NCI-H2081 (cell line): ENCODE results near the gene MEIS2.

Source experiments
- DNase-seq, 2 experiments: peaks; one replicate each; lab custom pipeline; 2025; lab: John Stamatoyannopoulos, UW

The MEIS2 gene

DNA sequence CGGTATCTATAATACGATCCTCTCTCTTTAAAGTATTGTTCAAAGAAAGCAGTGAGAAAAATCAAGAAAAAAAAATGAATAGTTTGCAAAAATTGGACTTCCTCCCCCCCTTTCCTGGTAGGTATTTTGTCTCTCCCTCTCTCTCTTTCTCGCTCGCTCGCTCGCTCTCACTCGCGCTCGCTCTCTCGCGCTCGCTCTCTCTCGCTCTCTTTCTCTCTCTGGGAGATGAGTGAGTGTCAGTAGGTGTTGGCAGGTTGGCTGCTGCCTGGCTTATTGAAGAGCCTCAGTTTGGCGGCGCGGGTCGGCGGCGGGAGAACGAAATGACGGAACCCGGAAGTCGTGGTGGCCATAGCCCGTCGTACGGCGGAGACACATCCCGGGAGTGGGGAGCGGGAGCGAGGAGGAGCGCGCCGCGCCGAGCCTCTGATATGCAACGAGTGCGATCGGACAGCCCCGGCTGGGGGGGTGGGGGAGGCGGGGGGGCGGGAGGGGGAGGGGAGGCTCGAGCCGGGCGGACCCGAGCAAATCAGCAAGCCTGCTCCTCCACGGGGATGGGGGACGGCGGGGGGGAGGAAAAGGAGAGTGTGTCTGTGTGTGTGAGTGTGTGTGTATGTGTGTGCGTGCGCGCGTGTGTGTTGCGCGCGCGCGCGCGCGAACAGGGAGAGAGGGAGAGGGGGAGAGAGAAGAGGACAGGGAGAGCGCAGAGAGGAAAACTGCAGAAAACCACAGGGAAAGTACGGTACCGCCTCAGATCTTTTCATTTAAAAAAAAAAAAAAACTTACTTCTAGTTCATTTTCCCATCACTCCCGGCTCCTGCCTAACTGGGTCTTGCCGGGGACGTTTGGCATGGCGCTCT lies at the start of gene MEIS2:
TSS of gene MEIS2 (minus strand) at position 441 of the 857 bp plus-strand sequence. CDS start 1,083 bp downstream, outside the sequence.
- peak; percentile 98 for DNase-seq

DNA sequence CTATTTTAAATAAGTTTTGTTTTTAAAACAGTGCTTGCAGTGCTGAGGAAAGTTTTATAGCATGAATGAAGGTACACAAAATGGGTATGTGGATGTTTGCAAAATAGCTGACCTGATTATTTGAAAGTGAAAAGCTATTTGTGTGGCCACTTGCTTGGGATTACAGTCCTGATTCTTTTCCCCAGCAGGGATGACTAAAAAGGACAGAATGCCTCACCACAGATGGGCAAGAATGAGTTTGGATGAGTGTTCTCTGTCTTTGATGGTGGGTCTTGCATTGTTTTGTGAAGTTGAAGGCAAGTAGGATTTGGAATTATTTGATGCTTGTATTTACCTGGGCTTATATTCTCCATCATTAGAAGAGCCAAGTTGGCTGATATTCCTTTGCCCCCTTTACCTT lies 48.8 kb upstream of the MEIS2 start:
- DNase-seq = no peak

DNA sequence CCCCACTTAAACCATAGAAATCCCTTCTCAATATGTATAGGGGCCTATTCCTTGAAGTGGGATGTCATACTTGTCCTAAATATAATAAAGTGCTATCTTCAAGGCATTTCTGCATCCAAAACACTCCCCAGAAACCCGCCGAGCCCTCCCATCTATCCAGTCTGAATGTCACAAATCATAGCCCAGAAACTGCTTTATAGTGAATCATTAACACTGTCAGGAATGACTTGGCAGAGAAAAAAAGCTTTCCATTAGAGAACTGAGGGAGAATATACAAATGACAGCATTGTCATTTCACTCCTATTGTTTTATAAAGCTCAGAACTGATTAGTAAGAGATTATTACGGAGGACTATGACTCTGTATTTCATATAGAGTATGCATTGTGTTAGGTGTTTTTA lies 48.4 kb upstream of the MEIS2 start:
- DNase-seq = no peak

DNA sequence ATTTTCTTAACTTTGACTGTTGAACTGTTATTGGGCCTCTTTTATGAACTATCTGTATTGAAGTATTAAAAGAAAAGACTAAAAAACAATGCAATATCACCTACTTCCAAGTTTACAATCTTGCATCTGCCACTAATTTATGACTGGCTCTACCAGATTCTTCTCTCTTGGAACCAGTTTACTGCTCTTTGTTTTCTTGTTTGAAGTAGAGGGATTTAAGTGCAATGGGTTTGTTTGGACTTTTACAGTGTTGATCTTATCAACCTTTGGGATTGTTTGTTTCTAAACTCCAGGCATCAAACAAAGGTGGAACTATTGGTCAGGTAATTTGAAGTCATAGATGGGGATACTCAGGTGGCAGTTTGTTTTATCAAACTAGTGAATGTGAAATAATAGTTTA lies 43.0 kb upstream of the MEIS2 start:
- no peak for DNase-seq

DNA sequence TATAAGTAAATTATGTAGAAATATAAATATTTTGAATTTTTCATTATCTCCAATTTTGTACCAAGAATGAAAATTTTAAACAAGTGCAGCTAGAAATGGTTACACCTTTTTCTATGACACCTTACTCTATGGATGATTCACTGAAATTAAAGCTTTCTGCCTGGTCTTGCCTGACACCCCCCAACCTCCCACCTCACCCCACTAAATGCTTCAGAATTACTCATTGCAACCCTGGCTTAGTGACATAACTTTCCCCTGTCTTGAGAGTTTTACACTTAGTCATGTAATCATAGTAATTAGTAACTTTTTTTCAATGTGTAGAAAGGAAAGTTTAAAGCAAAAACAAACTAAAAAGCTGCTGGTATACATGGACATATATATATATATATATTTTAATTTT lies 42.0 kb upstream of the MEIS2 start:
- DNase-seq = no peak

DNA sequence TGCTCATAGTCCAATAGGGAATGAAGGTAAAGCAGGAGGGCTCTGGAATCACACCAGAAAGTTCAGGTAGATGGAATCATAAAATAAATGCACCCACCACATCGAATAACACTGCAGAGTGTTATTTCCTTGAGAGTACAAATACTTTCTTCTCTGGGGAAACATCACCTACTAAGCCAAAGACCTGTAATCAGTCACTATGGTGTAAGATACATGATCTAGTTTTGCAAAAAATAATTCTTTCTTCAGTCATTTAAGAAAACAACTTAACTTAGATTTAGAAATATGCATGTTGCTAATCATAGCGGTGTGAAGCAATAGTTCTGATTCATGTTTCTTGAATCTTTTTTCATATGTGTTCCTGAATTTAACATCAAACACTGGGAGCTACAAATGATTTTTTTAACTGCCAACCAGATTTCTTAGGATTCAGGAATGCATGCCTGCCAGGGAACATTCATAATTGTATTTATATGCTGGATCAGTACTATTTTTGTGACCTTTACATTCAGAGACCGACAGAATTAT lies 40.2 kb upstream of the MEIS2 start:
- DNase-seq = no peak

DNA sequence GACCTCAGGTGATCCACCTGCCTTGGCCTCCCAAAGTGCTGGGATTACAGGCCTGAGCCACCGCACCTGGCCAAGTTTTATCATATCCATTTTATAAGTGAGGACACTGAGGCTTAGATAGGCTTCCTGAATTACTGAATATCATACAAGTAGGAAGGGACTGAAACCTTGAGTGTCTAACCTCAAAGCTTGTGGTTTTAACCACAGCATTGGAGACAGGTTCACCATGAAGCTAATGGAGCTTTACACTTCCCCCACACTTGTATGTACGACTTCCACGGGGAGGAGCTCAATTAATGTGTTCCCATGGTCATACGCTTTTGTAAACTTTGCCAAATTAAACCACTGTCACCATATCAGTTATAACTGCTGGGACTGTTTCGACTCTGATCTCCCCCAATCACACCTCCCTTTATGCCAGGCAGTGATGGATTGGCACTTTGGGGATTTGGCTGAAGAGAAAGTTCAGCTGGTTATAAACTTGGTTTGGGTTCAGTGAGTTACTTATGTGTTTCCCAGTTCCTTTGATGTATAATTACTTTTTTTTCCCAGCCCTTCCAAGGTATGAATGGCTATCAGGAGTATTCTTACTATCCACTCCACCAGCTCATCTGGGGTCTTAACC lies 38.4 kb upstream of the MEIS2 start:
- no peak for DNase-seq

DNA sequence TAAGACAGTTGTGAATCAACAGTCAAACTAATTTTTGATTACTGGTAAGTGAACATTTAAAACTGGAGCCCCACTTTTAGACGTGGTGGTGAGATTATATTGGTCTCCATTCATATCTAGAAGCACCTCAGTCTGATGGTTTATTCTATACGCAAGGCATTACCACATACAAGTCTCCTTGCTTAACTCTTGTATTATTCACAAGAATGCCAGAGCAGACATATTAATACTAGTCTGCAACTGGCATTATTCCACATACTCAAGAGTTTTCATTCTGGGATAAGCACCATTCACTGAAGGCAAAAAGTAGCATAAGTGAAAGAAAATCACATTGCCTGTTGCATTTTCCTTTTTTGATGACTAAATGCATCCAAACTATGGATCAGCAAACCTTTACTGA lies 36.9 kb upstream of the MEIS2 start:
- DNase-seq = no peak

DNA sequence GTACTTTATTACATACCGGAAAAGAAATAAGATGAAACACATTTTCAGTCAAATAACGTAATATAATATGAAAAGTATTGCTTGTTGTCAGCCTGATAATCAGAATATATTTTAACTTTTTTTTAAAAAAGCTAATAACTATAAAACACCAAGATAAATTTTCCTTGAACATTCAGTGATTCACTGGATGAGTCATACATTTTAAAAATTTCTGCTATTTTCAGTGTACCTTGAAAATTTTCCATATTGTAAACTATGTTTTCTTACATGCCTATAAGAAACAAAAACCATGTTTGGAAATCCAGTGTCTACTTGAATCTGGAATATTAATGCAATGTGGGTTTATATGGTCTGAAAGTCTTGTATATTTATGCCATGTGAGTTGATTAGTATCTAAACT lies 36.3 kb upstream of the MEIS2 start:
- no peak for DNase-seq

DNA sequence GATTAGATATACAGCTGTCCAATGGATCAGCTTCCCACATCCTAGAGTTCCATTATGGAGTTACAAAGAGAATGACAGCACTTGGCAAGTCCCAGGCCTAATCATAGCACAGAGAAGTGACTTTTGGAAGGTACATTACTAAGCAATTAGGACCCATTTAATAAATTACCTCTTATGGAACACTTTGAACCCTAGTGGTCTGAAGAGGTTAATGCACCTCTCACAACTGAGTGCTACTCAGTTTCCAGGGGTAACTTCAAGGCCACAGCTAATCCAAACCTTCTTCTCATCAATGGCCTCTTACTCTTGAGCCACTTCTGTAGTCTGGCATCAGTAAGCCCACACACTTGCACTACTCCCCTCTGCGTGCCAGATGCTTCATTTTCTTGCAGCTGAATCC lies 34.9 kb upstream of the MEIS2 start:
- peak in 1 of 2 experiments; percentile 30 for DNase-seq

DNA sequence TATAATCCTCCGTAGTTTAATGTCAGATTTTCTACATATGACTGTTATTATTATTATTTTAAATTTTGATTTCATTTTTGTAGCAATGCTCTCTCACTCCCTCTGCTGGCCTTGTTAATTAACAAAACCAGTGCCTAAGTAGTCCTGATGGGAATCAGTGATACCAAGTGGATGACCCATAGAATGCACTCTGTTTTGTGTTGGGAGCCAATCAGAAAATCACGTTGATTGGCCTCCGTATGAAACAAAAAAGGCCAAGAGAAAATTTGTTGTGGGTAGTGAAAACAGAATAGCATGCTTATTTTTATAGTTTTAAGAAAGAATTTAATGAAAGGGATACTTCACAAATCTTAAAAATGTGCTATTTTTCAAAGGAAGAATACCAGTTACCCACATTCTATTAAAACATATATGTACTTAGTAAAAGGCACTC lies 34.4 kb upstream of the MEIS2 start:
- DNase-seq = peak; percentile 39 to 46

DNA sequence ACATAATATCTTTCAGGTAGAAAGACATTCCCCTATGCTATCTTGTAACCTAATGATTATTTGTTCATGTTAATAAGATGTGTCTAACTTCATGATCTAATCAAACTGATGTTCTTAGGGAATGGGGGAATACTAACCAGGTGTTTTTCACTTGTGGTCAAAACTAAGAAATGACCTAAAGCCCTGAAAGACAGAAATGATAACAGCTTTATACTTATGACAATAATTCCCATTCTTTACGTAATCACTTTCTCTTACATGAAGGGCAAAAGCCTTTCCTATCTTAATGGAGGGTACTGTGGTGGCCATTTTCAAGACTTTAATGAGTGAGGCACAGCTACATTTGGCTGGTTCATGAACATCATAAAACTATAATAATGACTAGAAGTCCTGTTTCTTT lies 33.9 kb upstream of the MEIS2 start:
- no peak for DNase-seq

DNA sequence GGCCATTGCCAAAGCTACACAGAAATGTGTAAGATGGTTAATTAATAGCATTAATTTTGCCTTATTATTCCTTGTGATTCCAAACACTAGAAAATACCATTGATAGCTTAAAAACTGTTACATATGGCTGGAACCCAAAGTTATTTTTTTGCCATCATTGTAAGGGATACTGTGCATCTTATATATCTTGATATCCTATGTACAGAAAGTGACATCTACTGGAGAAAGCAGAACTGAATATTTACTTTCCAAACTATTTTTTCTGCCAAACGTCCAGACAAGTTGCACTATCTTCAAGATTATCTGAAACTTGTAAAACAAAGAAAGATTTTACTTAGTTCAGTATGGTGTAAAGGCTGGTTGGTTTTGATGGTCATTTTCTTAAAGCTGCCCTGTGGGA lies 33.3 kb upstream of the MEIS2 start:
- DNase-seq = peak in 1 of 2 experiments; percentile 57

DNA sequence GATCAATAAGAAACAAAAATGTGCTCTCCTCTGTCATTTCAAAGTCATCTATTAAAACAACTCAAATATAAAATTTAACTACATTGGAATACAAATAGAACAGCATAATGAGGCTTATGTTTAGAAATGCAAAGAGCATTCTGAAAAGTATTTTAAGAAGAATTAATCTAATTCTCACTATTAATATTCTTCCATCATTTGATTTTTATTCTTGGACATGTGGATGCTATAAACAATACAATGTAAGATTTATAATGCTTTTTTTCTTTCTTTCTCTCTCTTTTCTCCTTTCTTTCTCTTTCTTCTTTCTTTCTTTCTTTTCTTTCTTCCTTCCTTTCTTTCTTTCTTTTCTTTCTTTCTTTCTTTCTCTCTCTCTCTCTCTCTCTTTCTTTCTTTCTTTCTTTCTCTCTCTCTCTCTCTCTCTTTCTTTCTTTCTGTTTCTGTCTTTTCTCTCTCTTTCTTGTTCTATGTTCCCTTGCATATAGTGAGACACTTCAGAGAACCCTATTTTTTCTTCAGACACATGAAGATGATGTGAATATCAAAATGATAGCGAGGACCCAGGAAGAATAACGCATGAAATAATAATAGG lies 32.6 kb upstream of the MEIS2 start:
- DNase-seq = no peak

DNA sequence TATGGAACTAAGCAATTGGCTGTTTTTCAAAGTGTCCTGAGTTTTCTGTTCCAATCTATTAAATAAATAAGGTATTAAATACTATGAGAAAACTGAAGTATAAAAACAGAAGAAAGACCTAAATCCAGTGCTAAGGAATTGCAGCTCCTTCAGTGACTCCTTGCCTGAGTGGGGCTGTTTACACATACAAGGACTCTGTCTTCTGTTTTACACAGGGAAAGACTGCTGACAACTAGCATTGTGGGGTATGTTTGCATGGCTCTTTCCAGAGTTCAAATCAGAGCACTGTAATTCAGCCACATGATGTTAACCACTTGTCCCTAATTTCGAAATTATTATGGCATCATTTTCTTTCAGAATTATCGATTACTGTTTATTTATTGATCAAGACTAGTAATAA lies 31.3 kb upstream of the MEIS2 start:
- no peak for DNase-seq

DNA sequence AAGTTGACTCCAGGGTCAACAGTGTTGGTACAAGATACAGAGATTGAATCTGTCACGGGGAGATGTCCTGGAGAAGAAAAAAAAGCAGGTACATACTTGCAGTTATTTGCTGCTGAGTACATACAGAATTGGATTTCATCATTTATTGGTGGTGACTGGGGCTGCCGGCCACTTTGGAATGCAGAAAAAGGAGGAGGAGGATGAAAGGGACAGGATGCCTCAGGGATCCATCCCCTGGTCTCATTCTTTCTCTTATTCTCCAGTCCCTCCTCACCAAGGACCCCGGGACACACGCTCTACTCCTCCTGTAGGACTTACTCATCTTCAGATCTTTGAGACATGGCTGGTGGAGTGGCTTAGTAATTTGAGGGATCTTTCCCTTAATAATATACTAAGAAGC lies 30.0 kb upstream of the MEIS2 start:
- DNase-seq = no peak

DNA sequence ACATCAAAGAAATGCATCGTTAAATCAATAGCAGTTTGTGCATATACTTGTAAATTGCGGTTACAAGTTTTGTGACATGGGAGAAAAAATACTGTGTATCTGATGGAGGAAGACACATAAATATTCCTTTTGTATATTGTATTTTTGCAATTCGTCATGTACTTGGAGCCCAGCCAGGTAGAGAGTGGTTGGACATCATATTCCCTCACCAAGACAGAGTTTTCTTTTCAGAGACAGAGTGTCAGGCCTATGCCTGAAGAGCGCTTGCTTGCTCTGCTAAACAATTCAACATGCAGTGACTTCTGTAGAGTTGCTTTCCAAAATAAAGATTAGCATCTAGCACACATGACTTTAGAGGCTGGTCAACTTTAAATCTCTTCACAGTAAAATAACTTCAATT lies 24.8 kb upstream of the MEIS2 start:
- DNase-seq = no peak

DNA sequence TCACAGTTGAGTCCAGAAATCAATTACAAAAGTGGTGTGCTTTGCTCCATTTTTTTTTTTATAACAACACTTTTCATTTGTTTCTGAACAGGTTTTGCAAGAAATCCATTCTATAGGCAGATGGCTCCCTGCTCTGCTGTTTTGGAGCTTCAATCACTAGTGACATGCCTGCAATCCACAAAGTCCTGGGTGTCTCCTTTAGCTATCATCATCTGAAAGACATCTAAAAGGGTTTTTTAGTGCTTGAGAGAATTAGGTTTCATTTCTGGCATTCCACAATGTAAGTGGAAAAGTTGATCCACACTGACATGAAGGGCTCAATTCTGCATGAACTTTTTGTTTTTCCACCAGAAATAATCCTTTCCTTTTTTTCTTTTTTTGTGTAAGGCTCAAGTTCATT lies 24.0 kb upstream of the MEIS2 start:
- DNase-seq = no peak

DNA sequence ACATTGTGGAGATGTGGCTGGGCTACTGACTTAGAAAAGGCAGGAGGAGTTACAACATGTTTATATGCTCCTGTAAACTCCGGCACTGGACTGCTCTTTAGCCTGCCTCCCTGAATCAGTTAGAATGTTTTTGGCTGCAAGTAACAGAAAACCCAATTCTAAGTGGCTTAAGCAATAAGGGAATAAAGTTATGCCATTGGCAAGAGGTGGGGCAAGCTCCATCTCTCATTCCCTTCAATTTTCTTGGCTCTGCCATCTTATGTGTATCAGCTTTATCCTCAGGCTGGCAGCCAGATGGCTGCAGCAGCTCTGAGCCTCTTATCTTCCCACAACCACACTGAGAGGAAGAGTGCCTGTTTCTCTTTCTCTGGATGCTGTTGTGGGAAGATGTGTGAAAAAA lies 22.4 kb upstream of the MEIS2 start:
- no peak for DNase-seq

DNA sequence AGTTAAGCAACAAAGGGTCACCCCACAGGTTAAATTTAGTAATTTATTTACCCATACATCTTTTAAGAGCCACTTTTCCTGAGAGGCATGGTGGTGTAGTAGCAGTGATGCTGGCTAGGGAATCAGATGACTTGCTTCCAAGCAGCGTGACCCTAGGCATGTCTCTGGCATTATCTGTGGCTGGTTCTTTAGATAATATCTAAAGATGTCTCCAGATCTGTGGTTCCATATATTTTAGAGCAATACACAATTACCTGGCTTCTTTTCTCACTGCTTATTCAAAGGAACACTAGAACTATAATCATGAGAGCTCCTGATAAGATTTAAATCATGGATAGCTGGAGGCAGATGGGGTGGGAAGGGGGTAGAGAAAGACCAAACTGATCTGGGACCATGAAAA lies 21.1 kb upstream of the MEIS2 start:
- no peak for DNase-seq

DNA sequence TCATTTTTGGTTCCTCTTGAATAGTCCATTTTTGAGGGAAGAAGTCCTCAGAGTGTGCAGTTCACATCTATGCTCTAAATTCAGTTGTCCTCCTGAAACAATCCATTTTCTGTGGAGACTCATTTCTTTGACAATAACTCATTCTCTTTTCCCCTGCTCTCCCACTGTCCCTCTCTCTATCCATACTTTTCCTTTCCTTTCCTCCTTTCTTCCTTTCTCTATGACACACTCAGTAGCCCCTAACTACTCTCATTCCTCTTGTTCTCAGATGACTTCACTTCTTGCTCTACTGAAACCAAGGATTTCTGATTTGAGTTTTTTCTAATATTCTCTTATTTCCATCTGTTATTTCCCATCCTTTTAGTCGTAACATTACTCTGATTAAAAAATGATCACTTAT lies 16.7 kb upstream of the MEIS2 start:
- no peak for DNase-seq

DNA sequence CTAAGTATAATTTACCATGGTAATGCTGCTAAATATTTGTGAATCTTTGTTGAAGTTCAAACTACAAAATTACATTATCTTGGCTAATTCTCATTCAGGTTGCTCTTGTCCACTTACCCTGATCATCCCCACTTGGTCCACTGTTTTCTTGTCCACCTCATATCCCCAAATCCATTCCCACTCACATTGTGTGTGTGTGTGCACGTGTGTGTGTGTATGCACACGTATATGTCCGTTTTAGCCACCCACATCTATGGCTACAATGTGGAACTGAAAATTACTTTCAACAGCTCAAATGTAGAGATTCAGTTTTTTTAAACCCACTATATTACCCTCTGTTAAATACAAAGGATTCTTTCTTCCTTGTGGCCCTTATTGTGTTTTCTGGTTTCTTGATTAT lies 15.2 kb upstream of the MEIS2 start:
- DNase-seq = no peak
